Transverse colon (tissue), 4 donors: ENCODE results near the gene KCP. TPM values are rescaled to one million over a fixed set of nuclear protein-coding genes. Genes with fewer than 3 reads are reported as not detected.

Experiments
- DNase-seq: peaks from one replicate; pipeline ENCODE4 v3.0.0-alpha.2; 2019
- H3K27ac ChIP-seq, 4 donors: fragments of 200-600 bp; sonication (generic); 2 replicates each; pipeline ENCODE4 v1.5.1; 2016 to 2018; ENCODE audit warnings: inconsistent platforms in 4 of 4
- H3K27me3 ChIP-seq: fragments of 200-600 bp; sonication (generic); 2 replicates; pipeline ENCODE4 v1.5.1; 2017; ENCODE audit warnings: inconsistent platforms
- H3K36me3 ChIP-seq, 4 donors: fragments of 200-600 bp; sonication (generic); 2 replicates each; pipeline ENCODE4 v1.5.1; 2017 to 2019; ENCODE audit warnings: inconsistent platforms in 4 of 4
- H3K4me1 ChIP-seq, 4 donors: fragments of 200-600 bp; sonication (generic); 2 replicates each; pipeline ENCODE4 v1.5.1; 2017 to 2020; ENCODE audit warnings: inconsistent platforms in 4 of 4
- H3K4me3 ChIP-seq, 4 donors: fragments of 200-600 bp; sonication (generic); 1 replicate in 1 of 4; 2 replicates in 3 of 4; pipeline versions ENCODE4 v1.5.1 to v1.6.1; 2017 to 2019; ENCODE audit warnings: inconsistent platforms in 4 of 4
- H3K9me3 ChIP-seq, 2 donors: fragments of 200-600 bp; sonication (generic); 2 replicates each; pipeline ENCODE4 v1.5.1; 2017 to 2019; ENCODE audit warnings: inconsistent platforms in 2 of 2
- CTCF ChIP-seq, 5 experiments: fragments of 200-600 bp in 3 of 5; fragments of 450-650 bp in 2 of 5; sonication (generic) in 3 of 5; IDR thresholded peaks; 1 replicate in 2 of 5; 2 replicates in 3 of 5; pipeline ENCODE4 v1.5.1; 2016 to 2017; ENCODE audit warnings: antibody characterized with exemption in 5 of 5, inconsistent platforms in 3 of 5, mild to moderate bottlenecking in 2 of 5, moderate library complexity in 1 of 5
- EP300 ChIP-seq: sonication (generic); formaldehyde crosslinking; IDR thresholded peaks from one replicate; pipeline ENCODE4 v1.6.1; 2017; ENCODE audit warnings: antibody characterized with exemption, low read depth
- POLR2A ChIP-seq: fragments of 450-650 bp; IDR thresholded peaks from one replicate; pipeline ENCODE4 v1.6.1; 2016; ENCODE audit warnings: antibody characterized with exemption, mild to moderate bottlenecking, moderate library complexity
- POLR2AphosphoS5 ChIP-seq, 3 donors: sonication (generic); formaldehyde crosslinking; IDR thresholded peaks; one replicate each; pipeline ENCODE4 v1.6.1; 2016; ENCODE audit warnings: antibody characterized with exemption in 3 of 3
- WGBS, 2 donors: methylation state at CpG; one replicate each; pipeline ENCODE4 v1.1.5; 2018; ENCODE audit warnings: low coverage in 1 of 2; 5-methylcytosine and 5-hydroxymethylcytosine counted together
- in situ Hi-C, 4 donors: fragments of 200-750 bp; cut with MboI; loops; one replicate each; pipeline versions ENCODE4 v1.15.0 to v1.15.1; 2017; ENCODE audit warnings: low sequenced_read_pairs in 3 of 4, low pct_ligation_motif_present in 1 of 4, low pct_unique_long_range_greater_than_20kb in 1 of 4
- intact Hi-C: fragments of 100-400 bp; cut with DNase I; formaldehyde crosslinking; loops from one replicate; pipeline ENCODE4 v1.15.1; 2023; ENCODE audit warnings: low total_unique reads
- total RNA-seq, 4 donors: library from RNA; depleted of rRNA; stranded (reverse); fragments of >200 nt; gene quantifications; one replicate each; pipeline ENCODE4 v1.1.0, GENCODE V29; 2016

The KCP gene
- total RNA-seq, 4 donors from 2014 or later, result 0.32 to 0.75 (median 0.68) TPM; not detected in 1

- Histone ChIP-seq H3K4me3 (no peak overlapping the region), H3K9me3 (no peaks in the 10 kb centered on the region), H3K4me1 (peaks cover 0 to 11% (median 5%) of the 10 kb centered on the region in 4 donors), H3K27me3 (no peaks in the 10 kb centered on the region), H3K36me3 (no peaks in the 10 kb centered on the region), H3K27ac (peak overlapping the region in 3 of 4 donors; percentile 39 to 78 (median 48))
- in situ Hi-C loops (no loop called here), intact Hi-C loops (loop anchor here (1.0 kb wide), 1 partner anchor 97 kb away; no protein-coding TSS in a partner anchor)
- no peak for TF ChIP-seq EP300
- TF ChIP-seq CTCF (IDR thresholded peaks at IDR 0.05), result no peak
- TF ChIP-seq POLR2AphosphoS5 (IDR thresholded peaks at IDR 0.05), result no peak
- no peak for TF ChIP-seq POLR2A
- WGBS, 2 donors, result 84% methylated on average over 16 of the region's 17 CpGs; no CpG with 5 or more reads in 1 of the 2 donors
- no peak for DNase-seq
Observed at GRCh38 chr7:128838981-128839731, 71.4 kb downstream of the KCP start.

GRCh38 chr7:128838109-128838779 is 72.3 kb downstream of the KCP start:
- Histone ChIP-seq H3K4me1 (peaks cover 0 to 19% (median 10%) of the 10 kb centered on the region in 4 donors), H3K9me3 (no peaks in the 10 kb centered on the region), H3K4me3 (no peak overlapping the region), H3K27me3 (peaks cover 2% of the 10 kb centered on the region), H3K36me3 (no peaks in the 10 kb centered on the region), H3K27ac (peak overlapping the region in 3 of 4 donors; percentile 29 to 78 (median 48))
- TF ChIP-seq CTCF (IDR thresholded peaks at IDR 0.05), result no peak
- TF ChIP-seq POLR2AphosphoS5 (IDR thresholded peaks at IDR 0.05), result no peak
- no peak for TF ChIP-seq EP300
- no peak for TF ChIP-seq POLR2A
- in situ Hi-C loops, result no loop called here
- DNase-seq, result no peak
- intact Hi-C loops, result no loop called here
- 92% methylated on average over 19 of the region's 22 CpGs; no CpG with 5 or more reads in 1 of the 2 donors for WGBS, 2 donors

- peak overlapping the region in 3 of 4 donors; percentile 48 to 84 (median 78) for H3K27ac ChIP-seq
Observed at GRCh38 chr7:128837521-128837921, 73.0 kb downstream of the KCP start.

GRCh38 chr7:128836729-128837348 is 73.7 kb downstream of the KCP start:
- TF ChIP-seq CTCF (IDR thresholded peaks at IDR 0.05), result no peak
- TF ChIP-seq EP300, result no peak
- TF ChIP-seq POLR2AphosphoS5 (IDR thresholded peaks at IDR 0.05), result no peak
- no peak for TF ChIP-seq POLR2A
- in situ Hi-C loops (no loop called here), intact Hi-C loops (no loop called here)
- Histone ChIP-seq H3K27ac (peak overlapping the region; percentile 65 to 94 (median 81)), H3K4me3 (no peak overlapping the region), H3K4me1 (peaks cover 8 to 27% (median 20%) of the 10 kb centered on the region in 4 donors), H3K9me3 (no peaks in the 10 kb centered on the region), H3K27me3 (peaks cover 15% of the 10 kb centered on the region), H3K36me3 (no peaks in the 10 kb centered on the region)
- DNase-seq, result no peak
- 79% methylated on average over 14 of the region's 14 CpGs; no CpG with 5 or more reads in 1 of the 2 donors for WGBS, 2 donors

More at GRCh38 chr7:128837521-128837921, 73.0 kb downstream of the KCP start:
- intact Hi-C loops, result no loop called here
- Histone ChIP-seq H3K4me1 (peaks cover 6 to 21% (median 17%) of the 10 kb centered on the region in 4 donors), H3K9me3 (no peaks in the 10 kb centered on the region), H3K4me3 (no peak overlapping the region), H3K27me3 (peaks cover 9% of the 10 kb centered on the region), H3K36me3 (no peaks in the 10 kb centered on the region)
- in situ Hi-C loops, result no loop called here
- no peak for DNase-seq
- TF ChIP-seq EP300 (no peak), POLR2AphosphoS5 (IDR thresholded peaks at IDR 0.05) (peak in 1 of 3 donors; percentile 7)
- 89% methylated on average over 16 of the region's 16 CpGs; no CpG with 5 or more reads in 1 of the 2 donors for WGBS, 2 donors
